Nephron progenitor cell (in vitro differentiated cells): Measurements from ENCODE around the gene BRD4.

Experiments
- DNase-seq: peaks from one replicate; pipeline ENCODE4 v3.0.0; 2021
- H3K27ac Mint-ChIP-seq: 2 replicates; pipeline ENCODE4 v1.8.0; 2021; ENCODE audit warnings: mild to moderate bottlenecking, moderate library complexity, mixed read lengths
- H3K27me3 Mint-ChIP-seq: 2 replicates; pipeline ENCODE4 v1.8.0; 2021; ENCODE audit warnings: mild to moderate bottlenecking, low read depth, mixed read lengths; ENCODE audit not compliant: poor library complexity
- H3K36me3 Mint-ChIP-seq: 2 replicates; pipeline ENCODE4 v1.8.0; 2021; ENCODE audit warnings: low read depth, mixed read lengths
- H3K4me1 Mint-ChIP-seq: 2 replicates; pipeline ENCODE4 v1.8.0; 2021; ENCODE audit warnings: mixed read lengths
- H3K4me3 Mint-ChIP-seq: 2 replicates; pipeline ENCODE4 v1.8.0; 2021; ENCODE audit warnings: mild to moderate bottlenecking, moderate library complexity, mixed read lengths
- H3K9me3 Mint-ChIP-seq: 2 replicates; pipeline ENCODE4 v1.8.0; 2021; ENCODE audit warnings: mild to moderate bottlenecking, moderate library complexity, mixed read lengths
- CTCF ChIP-seq: fragments of 200-600 bp; sonication (generic); IDR thresholded peaks from 2 replicates; pipeline ENCODE4 v1.5.0; 2021; ENCODE audit warnings: antibody characterized with exemption

The BRD4 gene

GRCh38 chr19:15313649-15314279, 18.6 kb downstream of the BRD4 start:
- Mint-ChIP-seq H3K4me1 (peaks cover 43% of the 10 kb centered on the region), H3K9me3 (peaks cover 27% of the 10 kb centered on the region)

GRCh38 chr19:15307169-15307568, 25.2 kb downstream of the BRD4 start:
- Mint-ChIP-seq H3K4me1 (peaks cover 10% of the 10 kb centered on the region), H3K36me3 (peaks cover 71% of the 10 kb centered on the region), H3K9me3 (peaks cover 78% of the 10 kb centered on the region), H3K27me3 (no peaks in the 10 kb centered on the region), H3K4me3 (no peak overlapping the region), H3K27ac (no peak overlapping the region)
- no peak for TF ChIP-seq CTCF
- no peak for DNase-seq

More at GRCh38 chr19:15313649-15314279, 18.6 kb downstream of the BRD4 start:
- Mint-ChIP-seq H3K27me3 (no peaks in the 10 kb centered on the region), H3K27ac (peak overlapping the region; percentile 57), H3K36me3 (peaks cover 62% of the 10 kb centered on the region), H3K4me3 (no peak overlapping the region)
- DNase-seq = no peak
- no peak for TF ChIP-seq CTCF

- peaks cover 67% of the 10 kb centered on the region for H3K36me3 Mint-ChIP-seq
- no peak overlapping the region for H3K27ac Mint-ChIP-seq
- DNase-seq = no peak
- H3K4me1 Mint-ChIP-seq = peaks cover 11% of the 10 kb centered on the region
- no peaks in the 10 kb centered on the region for H3K27me3 Mint-ChIP-seq
- no peak for TF ChIP-seq CTCF
- H3K9me3 Mint-ChIP-seq = peaks cover 76% of the 10 kb centered on the region
- H3K4me3 Mint-ChIP-seq = no peak overlapping the region
Measured at GRCh38 chr19:15305582-15306334, 26.6 kb downstream of the BRD4 start.

- no peaks in the 10 kb centered on the region for H3K27me3 Mint-ChIP-seq
- peak overlapping the region; percentile 45 for H3K27ac Mint-ChIP-seq
- peaks cover 61% of the 10 kb centered on the region for H3K36me3 Mint-ChIP-seq
- no peak for DNase-seq
- H3K4me3 Mint-ChIP-seq = no peak overlapping the region
- H3K4me1 Mint-ChIP-seq = peaks cover 18% of the 10 kb centered on the region
- H3K9me3 Mint-ChIP-seq = peaks cover 70% of the 10 kb centered on the region
- no peak for TF ChIP-seq CTCF
Measured at GRCh38 chr19:15304140-15304705, 28.1 kb downstream of the BRD4 start.

GRCh38 chr19:15303105-15303780, 29.1 kb downstream of the BRD4 start:
- no peaks in the 10 kb centered on the region for H3K27me3 Mint-ChIP-seq
- peaks cover 61% of the 10 kb centered on the region for H3K9me3 Mint-ChIP-seq
- TF ChIP-seq CTCF = no peak
- peaks cover 28% of the 10 kb centered on the region for H3K4me1 Mint-ChIP-seq
- H3K4me3 Mint-ChIP-seq = no peak overlapping the region
- no peak for DNase-seq
- peaks cover 59% of the 10 kb centered on the region for H3K36me3 Mint-ChIP-seq
- no peak overlapping the region for H3K27ac Mint-ChIP-seq
